Measurements from ENCODE around the gene ECHDC3. TPM values are rescaled to one million over a fixed set of nuclear protein-coding genes. Genes with fewer than 3 reads are reported as not detected.

The ECHDC3 gene
- total RNA-seq, 1 donor from 2014 or later = 2.1 TPM

GRCh38 chr10:11787374-11787773 lies 45.2 kb downstream of the ECHDC3 start:
- Histone ChIP-seq H4K20me1 (ENCODE audit: low read depth) (no peaks in the 10 kb centered on the region), H3K4me1 (no peaks in the 10 kb centered on the region), H3K9ac (no peak overlapping the region), H3K4me3 (no peak overlapping the region), H3K27ac (no peak overlapping the region), H3K27me3 (no peaks in the 10 kb centered on the region), H3K9me3 (ENCODE audit: low read depth) (no peaks in the 10 kb centered on the region), H3K36me3 (no peaks in the 10 kb centered on the region), H2AFZ (replicated peaks) (no peak overlapping the region), H3F3A (ENCODE audit: low read depth) (no peaks in the 10 kb centered on the region), H3K79me2 (ENCODE audit: low read depth) (no peaks in the 10 kb centered on the region), H3K4me2 (no peak overlapping the region)
- no peak for DNase-seq (ENCODE audit: low spot score)
- no peak for TF ChIP-seq EZH2phosphoT487 (IDR thresholded peaks at IDR 0.05)
- no peak for TF ChIP-seq CTCF (IDR thresholded peaks at IDR 0.05)
- no peak for TF ChIP-seq EZH2 (IDR thresholded peaks at IDR 0.05)
- Mint-ChIP-seq H3K4me3 (no peak overlapping the region), H3K36me3 (no peaks in the 10 kb centered on the region), H3K4me1 (no peaks in the 10 kb centered on the region), H3K27me3 (ENCODE audit: insufficient read depth, low read depth) (no peaks in the 10 kb centered on the region), H3K9me3 (peaks cover 3% of the 10 kb centered on the region), H3K27ac (no peak overlapping the region)

GRCh38 chr10:11787846-11788245 lies 45.7 kb downstream of the ECHDC3 start:
- no peak overlapping the region for H3K4me2 ChIP-seq
- no peak overlapping the region for H3K9ac ChIP-seq
- DNase-seq (ENCODE audit: low spot score) = no peak
- no peaks in the 10 kb centered on the region for H3K27me3 ChIP-seq
- no peak overlapping the region for H3K4me3 ChIP-seq
- Mint-ChIP-seq H3K27me3 (ENCODE audit: insufficient read depth, low read depth) (no peaks in the 10 kb centered on the region), H3K27ac (no peak overlapping the region), H3K4me1 (no peaks in the 10 kb centered on the region), H3K36me3 (no peaks in the 10 kb centered on the region), H3K4me3 (no peak overlapping the region), H3K9me3 (peaks cover 5% of the 10 kb centered on the region)
- H3K4me1 ChIP-seq = no peaks in the 10 kb centered on the region
- H4K20me1 ChIP-seq (ENCODE audit: low read depth) = no peaks in the 10 kb centered on the region
- no peaks in the 10 kb centered on the region for H3K36me3 ChIP-seq
- H3K79me2 ChIP-seq (ENCODE audit: low read depth) = no peaks in the 10 kb centered on the region
- TF ChIP-seq CTCF (IDR thresholded peaks at IDR 0.05) (no peak), EZH2 (IDR thresholded peaks at IDR 0.05) (no peak), EZH2phosphoT487 (IDR thresholded peaks at IDR 0.05) (no peak)
- no peaks in the 10 kb centered on the region for H3K9me3 ChIP-seq (ENCODE audit: low read depth)
- no peak overlapping the region for H3K27ac ChIP-seq
- no peaks in the 10 kb centered on the region for H3F3A ChIP-seq (ENCODE audit: low read depth)
- no peak overlapping the region for H2AFZ ChIP-seq (replicated peaks)

GRCh38 chr10:11789306-11789705 lies 47.1 kb downstream of the ECHDC3 start:
- no peak for DNase-seq (ENCODE audit: low spot score)
- Mint-ChIP-seq H3K36me3 (no peaks in the 10 kb centered on the region), H3K4me3 (no peak overlapping the region), H3K9me3 (peaks cover 11% of the 10 kb centered on the region), H3K27me3 (ENCODE audit: insufficient read depth, low read depth) (no peaks in the 10 kb centered on the region), H3K4me1 (no peaks in the 10 kb centered on the region), H3K27ac (no peak overlapping the region)
- Histone ChIP-seq H3K27ac (no peak overlapping the region), H3K27me3 (no peaks in the 10 kb centered on the region), H3F3A (ENCODE audit: low read depth) (no peaks in the 10 kb centered on the region), H3K4me1 (no peaks in the 10 kb centered on the region), H3K9me3 (ENCODE audit: low read depth) (no peaks in the 10 kb centered on the region), H3K4me3 (no peak overlapping the region), H3K4me2 (no peak overlapping the region), H4K20me1 (ENCODE audit: low read depth) (no peaks in the 10 kb centered on the region), H3K36me3 (no peaks in the 10 kb centered on the region), H3K9ac (no peak overlapping the region), H3K79me2 (ENCODE audit: low read depth) (no peaks in the 10 kb centered on the region), H2AFZ (replicated peaks) (no peak overlapping the region)
- TF ChIP-seq EZH2phosphoT487 (IDR thresholded peaks at IDR 0.05) (no peak), EZH2 (IDR thresholded peaks at IDR 0.05) (no peak), CTCF (IDR thresholded peaks at IDR 0.05) (no peak)

Data from neural progenitor cell (in vitro differentiated cells).